ENCODE results near the gene IZUMO1.
"Not testable (repeated sequence)": the region's sequence is repeated elsewhere in the genome, so short reads cannot be mapped to it uniquely, and the experiment has no call there.

The IZUMO1 gene

DNA sequence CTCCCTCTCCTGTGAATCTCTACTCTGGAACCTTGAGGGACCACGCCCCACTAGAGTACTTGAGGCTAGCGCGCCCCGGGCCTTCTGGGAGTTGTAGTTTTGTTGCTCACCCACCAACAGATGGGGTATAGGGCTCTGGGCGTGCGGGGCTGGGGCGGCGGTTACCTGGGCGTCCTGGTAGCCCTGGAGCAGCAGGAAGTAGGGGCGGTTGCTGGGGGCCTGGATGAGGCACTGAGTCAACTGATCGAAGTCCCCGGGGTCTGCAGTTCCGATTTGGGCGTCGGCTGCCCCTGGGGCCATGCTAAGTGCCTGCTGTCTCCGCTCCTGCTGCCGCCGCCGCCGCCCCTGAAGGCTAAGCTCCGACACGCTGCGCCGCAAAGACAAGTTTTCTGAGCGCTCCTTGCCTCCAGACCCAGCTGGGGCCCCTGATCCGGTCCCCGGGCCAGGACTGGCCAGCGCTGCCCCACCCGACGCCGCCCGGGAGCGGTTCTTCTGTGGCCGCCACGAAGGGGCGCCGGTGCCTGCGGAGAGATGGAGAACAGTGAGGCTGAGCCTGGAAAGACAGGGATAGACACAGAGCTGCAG, 11.6 kb downstream of the IZUMO1 start:
- no peak for DNase-seq

DNA sequence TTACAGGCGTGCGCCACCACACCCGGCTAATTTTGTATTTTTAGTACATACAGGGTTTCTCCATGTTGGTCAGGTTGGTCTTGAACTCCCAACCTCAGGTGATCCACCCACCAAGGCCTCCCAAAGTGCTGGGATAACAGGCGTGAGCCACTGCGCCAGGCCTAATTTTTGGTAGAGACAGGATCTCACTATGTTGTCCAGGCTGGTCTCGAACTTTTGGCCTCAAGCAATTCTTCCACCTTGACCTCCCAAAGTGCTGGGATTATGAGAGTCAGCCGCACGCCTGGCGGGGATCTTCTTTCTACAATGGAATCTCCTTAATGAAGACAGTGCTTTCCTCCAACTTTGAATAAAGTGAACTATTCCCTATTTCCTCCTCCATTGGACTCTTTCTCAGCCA, 12.1 kb downstream of the IZUMO1 start:
- no peak for DNase-seq

- DNase-seq = no peak
Observed at GRCh38 chr19:48731452-48731851, 15.3 kb downstream of the IZUMO1 start.

DNA sequence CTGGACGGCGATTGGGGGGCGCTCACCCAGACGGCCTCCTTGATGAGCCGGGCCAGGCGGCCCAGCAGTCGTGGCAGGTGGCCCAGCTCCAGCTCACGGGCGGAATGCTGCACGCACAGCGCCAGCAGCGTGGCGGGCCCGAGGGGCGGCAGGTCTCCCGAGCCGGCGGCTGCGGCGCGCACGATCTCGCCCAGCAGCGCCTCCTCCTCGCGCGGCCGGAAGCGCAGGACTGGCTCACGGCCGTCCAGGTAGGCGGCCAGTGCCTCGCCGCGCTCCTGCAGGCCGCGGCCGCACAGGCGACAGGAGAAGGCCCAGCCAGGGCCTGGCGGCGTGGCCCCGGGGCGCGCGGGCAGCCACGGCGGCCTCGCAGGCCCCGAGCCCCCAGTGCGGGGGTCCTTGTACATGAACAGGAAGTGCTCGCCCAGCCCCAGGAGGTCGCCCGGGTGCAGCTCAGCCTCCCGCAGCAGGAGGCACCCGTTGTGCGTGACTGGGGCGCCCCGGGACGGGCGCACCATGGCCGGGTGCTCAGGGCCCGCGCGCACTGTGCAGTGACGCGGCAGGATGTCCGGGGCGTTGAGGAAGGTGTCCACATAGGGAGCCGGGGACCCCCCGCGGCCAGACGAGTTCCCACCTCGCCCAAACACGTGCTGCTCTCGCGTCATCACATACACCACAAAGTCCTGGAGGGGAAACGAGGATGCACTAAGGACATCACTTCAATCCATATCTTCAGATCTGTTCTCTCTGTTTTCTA, 17.6 kb downstream of the IZUMO1 start:
- no peak for DNase-seq

GRCh38 chr19:48726556-48726955, 20.2 kb downstream of the IZUMO1 start:
- no peak for DNase-seq

DNA sequence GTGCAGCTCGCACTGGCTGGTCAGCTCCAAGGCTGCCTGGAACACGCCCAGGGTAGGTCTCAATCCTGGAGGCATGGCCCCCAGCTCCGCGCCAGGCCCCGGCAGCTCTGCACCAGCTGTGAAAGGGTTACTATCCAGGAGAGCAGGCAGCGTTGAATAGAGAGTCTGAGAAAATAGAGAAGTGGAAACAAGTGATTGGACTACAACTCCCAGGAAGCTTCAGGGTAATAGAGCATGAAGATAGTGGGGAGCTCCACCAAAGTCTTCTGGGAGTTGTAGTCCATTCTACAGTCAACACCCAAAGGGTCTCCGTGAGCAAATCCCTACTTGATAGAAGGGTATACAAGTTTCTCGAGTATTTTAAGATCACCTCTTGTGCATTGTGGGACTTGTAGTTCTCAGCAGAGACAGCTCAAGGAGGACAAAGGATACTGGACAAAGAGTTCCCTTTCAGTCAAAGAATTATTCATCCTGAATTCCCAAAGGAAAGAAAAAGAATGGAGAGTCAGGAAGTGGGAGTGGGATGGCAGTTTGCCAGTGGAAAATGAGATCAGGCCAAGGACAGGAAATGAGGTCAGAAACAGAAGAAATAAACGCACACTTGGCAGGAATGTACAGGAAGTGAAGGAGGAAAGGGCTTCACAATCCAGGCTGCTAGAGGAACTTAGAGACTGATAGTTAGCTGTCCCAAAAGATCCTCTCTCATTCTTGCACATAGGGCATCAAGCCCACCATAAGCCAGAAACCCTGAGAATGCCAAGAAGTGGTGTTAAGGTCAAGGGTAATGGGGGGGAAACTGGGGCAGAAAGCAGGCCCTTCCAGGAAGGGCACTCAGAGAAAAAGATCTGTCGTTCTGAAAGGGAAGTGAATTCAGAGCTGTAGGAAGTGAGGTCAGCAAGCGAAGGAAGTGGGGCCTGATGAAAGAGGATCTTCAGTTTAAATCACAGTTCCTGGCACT, 21.6 kb downstream of the IZUMO1 start:
- DNase-seq = no peak

DNA sequence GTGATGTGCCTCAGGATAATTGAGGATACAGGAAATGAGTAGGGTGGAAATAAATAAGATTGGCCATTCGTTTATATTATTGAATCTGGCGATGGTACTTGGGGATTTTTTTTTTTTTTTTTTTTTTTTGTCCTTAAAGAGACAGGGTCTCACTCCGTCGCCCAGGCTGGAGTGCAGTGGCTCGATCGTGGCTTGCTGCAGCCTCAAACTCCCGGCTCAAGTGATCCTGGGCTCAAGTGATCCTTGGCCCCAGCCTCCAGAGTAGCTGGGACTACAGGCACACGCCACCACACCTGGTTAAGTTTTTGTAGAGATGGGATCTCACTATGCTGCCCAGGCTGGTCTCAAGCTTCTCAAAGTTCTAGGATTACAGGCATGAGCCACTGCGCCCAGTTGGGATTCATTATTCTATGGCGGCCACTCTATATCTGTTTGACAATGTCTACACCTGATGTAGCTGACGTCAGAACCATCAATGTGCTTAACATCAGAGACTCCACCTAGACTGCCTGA, 24.5 kb downstream of the IZUMO1 start:
- DNase-seq = no peak

- peak; percentile 95 for DNase-seq
Observed at GRCh38 chr19:48720613-48721296, 26.0 kb downstream of the IZUMO1 start.

- no peak for DNase-seq
Observed at GRCh38 chr19:48720251-48720612, 26.5 kb downstream of the IZUMO1 start.

GRCh38 chr19:48719263-48720171, 27.2 kb downstream of the IZUMO1 start, which contains the start of gene MAMSTR:
Gene MAMSTR, minus strand, starts transcription at chr19:48719725. Its CDS starts 694 bp downstream, at chr19:48719031.
- DNase-seq = no peak

- DNase-seq = no peak
Observed at GRCh38 chr19:48718711-48719231, 27.9 kb downstream of the IZUMO1 start.

- not testable (repeated sequence) for DNase-seq
Observed at GRCh38 chr19:48718106-48718505, 28.6 kb downstream of the IZUMO1 start.

DNA sequence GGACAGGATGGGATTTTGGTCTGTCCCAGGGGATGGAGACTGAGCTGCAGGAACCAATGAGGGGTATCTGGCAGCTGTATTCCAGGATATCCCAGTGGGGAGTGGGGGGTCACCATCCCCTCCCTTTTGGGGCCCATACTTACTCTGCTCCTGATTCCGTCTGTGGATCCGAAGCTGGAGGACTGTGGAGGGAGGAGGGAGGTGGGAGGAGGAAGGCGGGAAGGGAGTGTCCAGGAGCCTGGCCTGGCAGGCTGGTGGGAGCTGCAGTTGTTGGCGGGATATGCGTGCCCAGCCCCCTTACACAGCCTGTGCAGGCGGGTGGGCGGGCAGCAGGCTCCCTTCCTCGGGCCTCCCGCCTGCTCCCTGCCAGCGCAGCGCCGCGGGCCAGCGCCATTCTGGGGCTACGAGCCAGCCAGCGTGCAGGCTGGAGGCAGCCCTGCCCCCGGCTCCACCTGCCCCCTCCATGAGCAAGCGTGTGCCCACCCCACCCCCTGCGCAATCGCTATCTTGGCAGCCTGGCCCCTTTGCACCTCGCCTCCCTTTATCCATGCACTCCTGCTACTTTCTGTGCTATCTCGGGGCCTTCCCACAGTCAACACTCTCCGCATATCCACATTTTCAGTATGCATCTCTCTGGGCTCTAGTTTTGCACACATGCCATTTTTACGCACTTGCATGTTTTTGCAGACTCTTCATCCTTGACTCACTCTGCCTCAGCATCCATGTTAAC, 30.0 kb downstream of the IZUMO1 start:
- no peak for DNase-seq

DNA sequence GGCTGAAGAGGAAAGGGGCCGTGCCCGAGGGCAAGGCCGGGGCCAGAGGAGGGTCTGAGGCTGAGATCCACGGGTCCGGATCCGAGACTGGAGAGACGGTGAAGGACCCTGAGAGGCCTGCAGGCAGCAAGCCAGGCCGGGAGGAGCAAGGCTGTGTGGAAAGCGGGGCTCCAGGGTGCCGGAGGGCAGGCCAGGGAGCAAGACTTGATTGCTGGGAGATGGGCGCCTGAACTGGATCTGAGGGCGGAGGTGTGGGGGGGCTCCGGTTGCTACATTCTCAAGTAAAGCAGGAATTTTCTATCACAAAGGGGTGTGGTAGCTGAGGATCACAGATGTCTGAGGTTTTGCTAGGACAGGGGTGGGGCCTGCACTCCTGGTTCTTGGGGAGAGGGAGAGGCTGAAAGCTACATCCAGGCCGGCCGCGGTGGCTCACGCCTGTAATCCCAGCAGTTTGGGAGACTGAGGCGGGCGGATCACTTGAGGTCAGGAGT, 31.0 kb downstream of the IZUMO1 start:
- no peak for DNase-seq

DNA sequence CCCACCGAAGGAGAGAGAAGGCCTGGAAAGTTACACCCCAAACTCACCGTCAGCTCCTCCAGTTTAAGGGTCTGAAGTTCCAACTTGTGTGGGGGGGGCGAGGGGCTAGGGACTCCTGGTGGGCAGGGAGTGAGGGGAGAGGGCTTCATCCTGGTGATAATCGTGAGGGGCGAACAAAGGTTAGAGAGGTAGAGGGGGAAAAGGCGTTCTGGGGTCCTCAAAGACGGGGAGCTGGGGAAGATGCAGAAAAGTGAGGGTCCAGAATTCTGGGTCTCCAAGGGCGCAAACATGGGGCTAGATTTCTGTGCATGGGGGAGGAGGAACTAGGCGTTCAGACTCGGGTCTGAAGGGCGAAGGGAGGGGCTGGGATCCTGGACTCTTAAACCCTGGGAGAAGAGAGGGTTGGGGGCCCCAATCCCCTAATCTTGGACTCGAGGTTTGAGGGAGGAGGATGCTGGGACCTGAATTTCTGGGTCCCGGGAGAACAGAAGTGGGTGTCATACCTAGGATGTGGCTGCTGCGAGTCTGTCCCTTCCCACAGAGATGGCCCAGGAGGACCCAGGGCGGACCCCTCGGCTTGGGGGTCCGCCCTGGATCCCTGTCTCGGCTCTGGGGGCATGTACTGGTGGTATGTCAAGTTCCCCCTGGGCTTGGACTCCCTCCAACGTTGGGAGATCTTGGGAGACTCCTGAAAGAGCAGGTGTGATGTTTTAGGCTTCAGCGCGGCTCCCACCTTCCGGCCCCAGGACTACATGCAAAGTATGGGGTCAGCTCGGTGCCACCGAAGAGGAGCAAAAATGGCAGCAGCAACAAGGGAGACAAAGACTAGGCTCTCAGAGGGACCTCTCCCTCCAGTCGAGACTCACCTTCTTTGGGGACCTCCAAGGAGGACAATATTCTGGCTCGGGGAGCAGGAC, 31.7 kb downstream of the IZUMO1 start:
- no peak for DNase-seq

GRCh38 chr19:48713864-48714755, 32.6 kb downstream of the IZUMO1 start:
- DNase-seq = peak; percentile 97

- DNase-seq = no peak
Observed at GRCh38 chr19:48713041-48713863, 33.5 kb downstream of the IZUMO1 start.
